Measurements from ENCODE around the gene CD37. TPM values are rescaled to one million over a fixed set of nuclear protein-coding genes. Genes with fewer than 3 reads are reported as not detected.
A peak's percentile ranks its signal among the peaks of the same experiment; 100 is the strongest.

CD37 gene
- total and polyA plus RNA-seq, 10 of the 15 experiments (the other 5 are each of a cell fraction or from before 2014, with no cell fraction given): 34.1 to 359 (median 108) TPM

GRCh38 chr19:49326165-49326704, 9.0 kb upstream of the CD37 start (continued):
- TF ChIP-seq IKZF1 (conservative IDR thresholded peaks at IDR 0.05): no peak
- no peak for TF ChIP-seq PBX3 (IDR thresholded peaks at IDR 0.05; ENCODE audit: insufficient replicate concordance, low read depth, low read length)
- peak; percentile 16; the same call in 1 of the 2 replicates for TF ChIP-seq BCL11A (IDR thresholded peaks at IDR 0.05; ENCODE audit: low read depth, low read length)
- TF ChIP-seq CREM (IDR thresholded peaks at IDR 0.05; ENCODE audit: low read depth): peak; percentile 34; the same call in 1 of the 2 replicates
- TF ChIP-seq ATF2 (IDR thresholded peaks at IDR 0.05; ENCODE audit: low read length): peak; percentile 57
- no peak for TF ChIP-seq ZZZ3 (IDR thresholded peaks at IDR 0.05; ENCODE audit: control insufficient read depth, insufficient read length, low read depth)
- no peak for TF ChIP-seq HDGF (IDR thresholded peaks at IDR 0.05)
- TF ChIP-seq USF2 (IDR thresholded peaks at IDR 0.05; ENCODE audit: borderline replicate concordance, low read depth, low read length): no peak
- no peak for TF ChIP-seq POLR2AphosphoS2 (IDR thresholded peaks at IDR 0.05; ENCODE audit: low read depth, low read length)
- no peak for TF ChIP-seq POLR2A (IDR thresholded peaks at IDR 0.05; ENCODE audit: low read depth, low read length)
- TF ChIP-seq MTA3 (IDR thresholded peaks at IDR 0.05; ENCODE audit: borderline replicate concordance, low read length): 0 out of 2 replicates have a peak, but pooled peaks have one; percentile 40
- TF ChIP-seq BCL3 (IDR thresholded peaks at IDR 0.05; ENCODE audit: borderline replicate concordance, insufficient read depth, low read depth, low read length, poor library complexity, severe bottlenecking): no peak
- TF ChIP-seq POU2F2 (IDR thresholded peaks at IDR 0.05; ENCODE audit: borderline replicate concordance, low read depth, low read length): no peak
- TF ChIP-seq MEF2A (IDR thresholded peaks at IDR 0.05; ENCODE audit: insufficient read depth, low read depth, low read length): peak; percentile 55; the same call in 1 of the 2 replicates
- TF ChIP-seq NFIC (IDR thresholded peaks at IDR 0.05; ENCODE audit: low read depth, low read length): peak; percentile 75; the same call in 1 of the 2 replicates
- no peak for TF ChIP-seq ZBTB11 (CRISPR knock-in tag; IDR thresholded peaks at IDR 0.05)
- TF ChIP-seq SMAD1 (IDR thresholded peaks at IDR 0.05; ENCODE audit: low read depth, partially characterized antibody): no peak

Data from GM12878 (cell line).